HEK293T (cell line): ENCODE data around the gene CCDC169.

Experiments used
- CTCF ChIA-PET: fragments of 350-600 bp; formaldehyde crosslinking; extraction: SDS; loops from one replicate; lab custom pipeline; 2021; ENCODE audit warnings: antibody characterized with exemption, inconsistent platforms; lab: Yijun Ruan, JAX
- POLR2A ChIA-PET: fragments of 350-600 bp; formaldehyde crosslinking; extraction: SDS; loops from one replicate; lab custom pipeline; 2020; ENCODE audit warnings: antibody characterized with exemption, inconsistent platforms; lab: Yijun Ruan, JAX
- DNase-seq: peaks from one replicate; pipeline ENCODE4 v3.0.0; 2012; ENCODE audit warnings: mixed read lengths; ENCODE audit errors: extremely low spot score
- ARNT ChIP-seq: fragments of 450-650 bp; IDR thresholded peaks from 2 replicates; pipeline ENCODE4 v1.6.1; 2017; ENCODE audit warnings: mild to moderate bottlenecking
- BHLHE40 ChIP-seq: fragments of 450-650 bp; IDR thresholded peaks from 2 replicates; pipeline ENCODE4 v1.6.1; 2016; ENCODE audit warnings: mild to moderate bottlenecking, moderate library complexity, borderline replicate concordance
- CTBP1 ChIP-seq: fragments of 450-650 bp; IDR thresholded peaks from 2 replicates; pipeline ENCODE4 v1.6.1; 2016; ENCODE audit warnings: borderline replicate concordance
- ELF4 ChIP-seq: fragments of 450-650 bp; IDR thresholded peaks from 2 replicates; pipeline ENCODE4 v1.6.1; 2017; ENCODE audit warnings: antibody characterized with exemption
- FOXA1 ChIP-seq: fragments of 450-650 bp; IDR thresholded peaks from 2 replicates; pipeline ENCODE4 v1.6.1; 2016; ENCODE audit warnings: mild to moderate bottlenecking
- FOXK2 ChIP-seq: fragments of 450-650 bp; IDR thresholded peaks from 2 replicates; pipeline ENCODE4 v1.6.1; 2016; ENCODE audit warnings: mild to moderate bottlenecking
- FOXM1 ChIP-seq: fragments of 450-650 bp; IDR thresholded peaks from 2 replicates; pipeline ENCODE4 v1.6.1; 2017; ENCODE audit warnings: mild to moderate bottlenecking, borderline replicate concordance
- HDGF ChIP-seq: fragments of 450-650 bp; IDR thresholded peaks from 2 replicates; pipeline ENCODE4 v1.6.1; 2017; ENCODE audit warnings: antibody characterized with exemption, borderline replicate concordance
- L3MBTL2 ChIP-seq: fragments of 450-650 bp; conservative IDR thresholded peaks from 2 replicates; pipeline ENCODE4 v1.6.1; 2016; ENCODE audit warnings: mild to moderate bottlenecking
- LEF1 ChIP-seq: fragments of 450-650 bp; IDR thresholded peaks from 2 replicates; pipeline ENCODE4 v1.6.1; 2017; ENCODE audit warnings: mild to moderate bottlenecking, borderline replicate concordance
- NFRKB ChIP-seq: fragments of 450-650 bp; IDR thresholded peaks from 2 replicates; pipeline ENCODE4 v1.6.1; 2016; ENCODE audit warnings: mild to moderate bottlenecking, moderate library complexity
- PKNOX1 ChIP-seq: fragments of 450-650 bp; IDR thresholded peaks from 2 replicates; pipeline ENCODE4 v1.6.1; 2016
- SP1 ChIP-seq: fragments of 450-650 bp; IDR thresholded peaks from 2 replicates; pipeline ENCODE4 v1.6.1; 2017
- SUZ12 ChIP-seq: fragments of 450-650 bp; IDR thresholded peaks from 2 replicates; pipeline ENCODE4 v1.6.1; 2016; ENCODE audit warnings: mild to moderate bottlenecking
- TARDBP ChIP-seq: fragments of 450-650 bp; IDR thresholded peaks from 2 replicates; pipeline ENCODE4 v1.6.1; 2016
- ZNF384 ChIP-seq: fragments of 450-650 bp; IDR thresholded peaks from 2 replicates; pipeline ENCODE4 v1.6.1; 2016

CCDC169 gene

DNA sequence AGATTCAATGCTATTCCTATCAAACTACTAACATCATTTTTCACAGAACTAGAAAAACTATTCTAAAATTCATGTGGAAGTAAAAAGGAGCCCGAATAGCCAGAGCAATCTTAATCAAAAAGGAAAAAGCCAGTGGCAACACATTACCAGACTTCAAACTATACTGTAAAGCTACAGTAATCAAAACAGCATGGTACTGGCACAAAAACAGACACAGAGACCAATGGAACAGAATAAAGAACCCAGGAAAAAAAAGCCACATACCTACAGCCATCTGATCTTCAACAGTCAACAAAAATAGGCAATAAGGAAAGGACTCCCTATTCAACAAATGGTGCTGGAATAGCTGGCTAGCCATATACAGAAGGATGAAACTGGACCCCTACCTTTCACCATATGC is 72.9 kb downstream of the CCDC169 start:
- TF ChIP-seq FOXM1 = no peak
- no peak for TF ChIP-seq SP1
- TF ChIP-seq SUZ12 = no peak
- TF ChIP-seq ZNF384 = no peak
- no peak for TF ChIP-seq BHLHE40
- TF ChIP-seq ELF4 = no peak
- TF ChIP-seq PKNOX1 = no peak
- TF ChIP-seq CTBP1 = no peak
- no peak for TF ChIP-seq ARNT
- TF ChIP-seq FOXA1 = no peak
- ChIA-PET POLR2A (no interaction called here), CTCF (no interaction called here)

DNA sequence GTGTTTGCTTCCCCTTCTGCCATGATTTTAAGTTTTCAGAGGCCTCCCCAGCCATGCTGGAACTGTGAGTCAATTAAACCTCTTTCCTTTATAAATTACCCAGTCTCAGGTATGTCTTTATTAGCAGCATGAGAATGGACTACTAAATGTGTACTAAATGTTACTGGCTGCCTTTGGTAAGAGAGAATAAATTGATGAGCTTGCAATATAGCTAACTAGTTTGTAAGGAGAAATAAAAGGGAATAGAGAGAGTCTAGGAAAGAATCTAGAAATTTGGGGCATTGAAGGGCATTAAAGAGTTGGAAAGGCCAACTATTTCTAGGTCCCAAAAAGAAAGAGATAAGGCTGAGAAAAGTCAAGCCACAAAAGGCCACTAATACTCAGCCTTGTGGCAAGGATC is 77.7 kb downstream of the CCDC169 start:
- ChIA-PET POLR2A (no interaction called here), CTCF (no interaction called here)
- no peak for DNase-seq
- TF ChIP-seq HDGF (no peak), LEF1 (no peak), SUZ12 (no peak), ZNF384 (no peak), FOXA1 (no peak), PKNOX1 (no peak), NFRKB (no peak), SP1 (no peak), L3MBTL2 (no peak), CTBP1 (no peak), ELF4 (no peak), FOXK2 (no peak), TARDBP (no peak), FOXM1 (no peak), BHLHE40 (no peak)

More for the DNA sequence above, 72.9 kb downstream of the CCDC169 start:
- DNase-seq = no peak

DNA sequence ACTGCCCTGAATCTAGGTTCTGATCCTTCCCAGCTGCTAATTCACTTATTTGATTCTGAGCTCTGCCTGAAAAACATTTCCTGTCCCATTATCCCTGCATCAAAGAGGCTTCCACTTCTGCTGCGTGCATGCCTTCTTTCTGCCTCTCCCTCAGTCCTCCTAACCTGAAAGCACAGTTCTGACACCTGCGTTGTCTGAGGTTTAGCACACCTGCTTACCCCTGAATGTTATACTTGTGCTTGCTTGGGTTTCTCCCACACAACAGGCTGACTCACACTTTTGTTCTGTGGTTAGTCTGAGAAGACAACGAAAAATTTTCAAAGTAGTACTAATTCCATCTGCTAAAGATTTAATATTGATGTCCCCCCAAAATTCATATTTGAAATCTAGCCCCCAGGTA is 80.2 kb downstream of the CCDC169 start:
- CTCF ChIA-PET = no interaction called here
- DNase-seq = no peak
- TF ChIP-seq NFRKB = no peak
- no peak for TF ChIP-seq FOXA1
- TF ChIP-seq ARNT = no peak
- TF ChIP-seq TARDBP = no peak
- TF ChIP-seq ELF4 = no peak
- POLR2A ChIA-PET = no interaction called here

DNA sequence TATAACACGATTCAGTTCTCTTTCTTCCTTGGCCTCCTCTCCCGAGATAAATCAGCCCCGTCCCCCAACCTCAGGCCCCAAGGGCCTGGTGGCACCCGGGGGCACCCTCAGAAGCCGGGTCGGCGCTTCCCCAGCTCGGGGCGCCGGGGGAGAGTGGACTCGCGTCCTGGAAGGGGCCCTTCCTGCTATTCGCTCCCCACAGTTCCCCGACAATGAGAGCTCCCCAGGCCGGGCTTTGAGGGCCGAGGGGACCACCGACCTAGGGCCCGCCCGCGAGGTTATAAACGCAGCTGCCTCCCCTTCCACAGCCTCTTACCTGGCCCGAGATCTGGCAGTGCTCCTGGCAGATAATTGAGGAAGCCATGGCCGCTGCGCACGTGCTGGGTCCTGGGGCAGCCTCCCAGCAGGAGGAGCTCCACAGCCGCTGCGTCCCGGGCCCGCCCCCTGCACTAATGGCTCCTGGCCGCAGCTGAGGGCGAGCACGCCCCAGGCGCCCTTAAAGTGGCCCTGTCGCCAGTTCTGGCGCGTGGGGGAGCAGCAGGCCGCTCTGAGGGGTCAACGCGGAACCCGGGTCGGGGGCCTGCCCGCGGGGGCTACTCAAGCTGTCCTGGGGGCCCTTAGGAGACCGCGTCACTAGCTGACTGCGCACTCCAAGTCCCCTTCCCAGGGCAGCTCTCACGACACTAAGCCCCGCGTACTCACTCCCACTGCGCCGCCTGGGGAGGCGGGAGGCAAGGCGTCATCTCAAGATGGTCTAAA is 83.3 kb downstream of the CCDC169 start, which contains the start of gene SOHLH2:
Gene SOHLH2 (minus strand): TSS at position 394 of the 759 bp plus-strand sequence. CDS start 30 bp downstream, at position 364.
- POLR2A ChIA-PET = no interaction called here
- DNase-seq = no peak
- no peak for TF ChIP-seq HDGF
- TF ChIP-seq FOXA1 = no peak
- TF ChIP-seq BHLHE40 = no peak
- CTCF ChIA-PET = no interaction called here

GRCh38 chr13:36212789-36213188 is 84.8 kb downstream of the CCDC169 start:
- TF ChIP-seq FOXA1 = no peak
- no peak for TF ChIP-seq NFRKB
- TF ChIP-seq ARNT = no peak
- TF ChIP-seq SP1 = no peak
- no peak for TF ChIP-seq FOXK2
- no peak for TF ChIP-seq HDGF
- no peak for TF ChIP-seq SUZ12
- no peak for TF ChIP-seq CTBP1
- TF ChIP-seq LEF1 = no peak
- TF ChIP-seq ZNF384 = no peak
- no peak for TF ChIP-seq PKNOX1
- no peak for TF ChIP-seq FOXM1
- TF ChIP-seq ELF4 = no peak
- TF ChIP-seq L3MBTL2 = no peak
- no peak for TF ChIP-seq TARDBP
- TF ChIP-seq BHLHE40 = no peak
- ChIA-PET CTCF (interaction anchor here (0.5 kb wide), 1 partner anchor 12 kb away, joined by 3 read pairs; no protein-coding TSS in a partner anchor), POLR2A (no interaction called here)
- peak; percentile 13 for DNase-seq

DNA sequence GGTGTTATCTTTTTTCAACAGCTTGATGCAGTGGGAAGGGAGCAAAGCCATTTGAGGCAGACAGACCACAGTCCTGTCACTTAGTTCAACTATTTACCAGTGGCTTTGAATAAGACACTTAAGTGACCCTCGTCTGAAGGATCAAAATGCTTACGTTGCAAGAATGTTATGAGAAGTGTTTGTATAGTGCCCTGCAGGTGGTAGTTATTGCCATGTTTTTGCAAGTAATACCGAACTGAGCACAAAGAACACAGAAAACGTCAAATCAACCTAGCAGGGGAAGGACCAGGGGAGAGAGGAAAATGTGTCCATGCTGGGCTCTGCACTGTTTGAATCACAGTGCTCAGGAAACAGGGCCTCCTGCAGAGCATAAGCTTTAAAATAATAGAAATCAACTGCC is 86.0 kb downstream of the CCDC169 start:
- TF ChIP-seq ZNF384 (no peak), L3MBTL2 (peak; percentile 35; the same call in 1 of the 2 replicates), NFRKB (no peak), LEF1 (no peak), ELF4 (no peak), FOXA1 (no peak)
- POLR2A ChIA-PET = no interaction called here
- no peak for DNase-seq
- CTCF ChIA-PET = no interaction called here

- POLR2A ChIA-PET = no interaction called here
- TF ChIP-seq SUZ12 (no peak), ARNT (no peak), NFRKB (no peak), FOXM1 (no peak), L3MBTL2 (no peak), FOXK2 (no peak), ELF4 (no peak), PKNOX1 (no peak), LEF1 (no peak), ZNF384 (no peak), BHLHE40 (no peak), CTBP1 (no peak), FOXA1 (no peak)
- CTCF ChIA-PET = no interaction called here
- no peak for DNase-seq
Observed at GRCh38 chr13:36210738-36211137, 86.9 kb downstream of the CCDC169 start.
